ENCODE data around the gene JARID2.
"Not testable (repeated sequence)": the region's sequence is repeated elsewhere in the genome, so short reads cannot be mapped to it uniquely, and the experiment has no call there.

JARID2 gene

GRCh38 chr6:15290962-15291704, 45.3 kb downstream of the JARID2 start:
- no peak for DNase-seq

GRCh38 chr6:15292721-15293302, 46.9 kb downstream of the JARID2 start:
- DNase-seq = no peak

- no peak for DNase-seq
These were observed 47.8 kb downstream of the JARID2 start for GRCh38 chr6:15293674-15294073.

- DNase-seq = no peak
These were observed 48.6 kb downstream of the JARID2 start for GRCh38 chr6:15294504-15294903.

GRCh38 chr6:15296249-15296648, 50.4 kb downstream of the JARID2 start:
- DNase-seq = no peak

- no peak for DNase-seq
These were observed 50.9 kb downstream of the JARID2 start for GRCh38 chr6:15296735-15297134.

GRCh38 chr6:15297167-15297566, 51.3 kb downstream of the JARID2 start:
- not testable (repeated sequence) for DNase-seq

- peak; percentile 37 to 45 for DNase-seq
These were observed 52.2 kb downstream of the JARID2 start for GRCh38 chr6:15297895-15298590.

GRCh38 chr6:15299430-15300131, 53.7 kb downstream of the JARID2 start:
- DNase-seq = peak; percentile 31 to 52

- DNase-seq = no peak
These were observed 55.5 kb downstream of the JARID2 start for GRCh38 chr6:15301179-15302006.

GRCh38 chr6:15303162-15303919, 57.5 kb downstream of the JARID2 start:
- DNase-seq = no peak

GRCh38 chr6:15303920-15304291, 58.0 kb downstream of the JARID2 start:
- no peak for DNase-seq

- no peak for DNase-seq
These were observed 58.6 kb downstream of the JARID2 start for GRCh38 chr6:15304337-15305042.

GRCh38 chr6:15305496-15305895, 59.6 kb downstream of the JARID2 start:
- no peak for DNase-seq

GRCh38 chr6:15305909-15306308, 60.0 kb downstream of the JARID2 start:
- no peak for DNase-seq

GRCh38 chr6:15308435-15309213, 62.8 kb downstream of the JARID2 start:
- DNase-seq = peak; percentile 45 to 49

GRCh38 chr6:15309611-15310283, 63.9 kb downstream of the JARID2 start:
- DNase-seq = no peak

GRCh38 chr6:15310680-15311079, 64.8 kb downstream of the JARID2 start:
- DNase-seq = no peak

GRCh38 chr6:15312500-15312899, 66.6 kb downstream of the JARID2 start:
- DNase-seq = no peak

GRCh38 chr6:15313367-15313766, 67.5 kb downstream of the JARID2 start:
- DNase-seq = no peak

All from inflammatory macrophage treated with lipopolysaccharide for 1 hour (primary cell).